GM18861 (cell line): ENCODE measurements around the gene DSCAML1.

Experiments
- ATAC-seq: cut with Tn5 transposase; IDR thresholded peaks from one replicate; pipeline ENCODE4 v1.9.1; 2021; ENCODE audit not compliant: unreplicated experiment

DSCAML1 gene

DNA sequence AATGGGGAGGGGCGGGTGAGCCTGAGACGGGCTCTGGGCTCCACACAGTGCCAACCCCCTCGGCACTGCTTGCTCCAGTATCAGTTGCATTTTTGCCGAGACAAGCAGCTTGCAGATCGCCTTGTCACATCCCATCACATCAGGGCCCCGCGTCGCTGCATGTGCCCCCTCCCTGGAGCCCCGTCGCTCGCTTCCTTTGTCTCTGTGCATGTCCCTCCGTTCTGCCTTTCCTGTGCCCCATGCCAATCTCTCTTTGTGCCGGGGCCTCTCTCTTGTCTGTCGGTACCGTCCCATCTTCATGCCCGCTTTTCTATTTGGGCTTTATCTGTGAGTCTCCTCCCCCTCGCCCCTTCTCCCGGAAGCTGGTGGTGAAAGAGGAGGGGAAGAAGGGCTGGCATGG is 267.2 kb downstream of the DSCAML1 start:
- ATAC-seq, result no peak

DNA sequence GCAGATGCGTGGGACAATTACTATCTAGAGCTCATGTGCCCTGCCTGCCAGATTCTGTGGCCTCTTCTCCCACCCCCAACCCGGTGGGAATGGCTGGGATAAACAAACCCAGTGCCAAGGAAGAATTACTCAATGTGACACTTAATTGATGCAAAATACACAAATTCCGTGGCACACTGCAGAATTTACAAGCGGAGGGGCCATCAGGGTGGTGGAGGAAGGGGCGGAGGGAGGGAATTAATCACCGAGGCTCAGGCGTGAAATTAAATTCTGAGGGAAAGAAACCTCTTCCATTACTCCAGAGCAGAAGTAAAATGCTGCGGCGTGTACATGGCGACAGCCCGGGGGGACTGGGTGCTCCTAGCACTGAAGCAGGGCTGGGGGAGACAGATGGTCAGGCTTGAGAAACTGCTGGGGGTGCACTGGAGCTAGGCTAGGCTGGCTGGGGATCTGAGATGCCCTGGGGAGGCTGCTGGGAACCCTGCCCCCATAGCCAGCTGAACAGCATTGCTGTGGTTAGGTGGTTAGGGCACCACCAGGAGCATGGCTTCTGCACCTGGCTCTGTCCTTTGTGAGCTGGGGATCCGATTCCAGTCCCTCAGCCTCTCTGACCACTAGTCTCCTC is 268.8 kb downstream of the DSCAML1 start:
- ATAC-seq, result no peak

GRCh38 chr11:117527271-117527670 is 269.7 kb downstream of the DSCAML1 start:
- ATAC-seq, result no peak

GRCh38 chr11:117525866-117526542 is 271.0 kb downstream of the DSCAML1 start:
- no peak for ATAC-seq

DNA sequence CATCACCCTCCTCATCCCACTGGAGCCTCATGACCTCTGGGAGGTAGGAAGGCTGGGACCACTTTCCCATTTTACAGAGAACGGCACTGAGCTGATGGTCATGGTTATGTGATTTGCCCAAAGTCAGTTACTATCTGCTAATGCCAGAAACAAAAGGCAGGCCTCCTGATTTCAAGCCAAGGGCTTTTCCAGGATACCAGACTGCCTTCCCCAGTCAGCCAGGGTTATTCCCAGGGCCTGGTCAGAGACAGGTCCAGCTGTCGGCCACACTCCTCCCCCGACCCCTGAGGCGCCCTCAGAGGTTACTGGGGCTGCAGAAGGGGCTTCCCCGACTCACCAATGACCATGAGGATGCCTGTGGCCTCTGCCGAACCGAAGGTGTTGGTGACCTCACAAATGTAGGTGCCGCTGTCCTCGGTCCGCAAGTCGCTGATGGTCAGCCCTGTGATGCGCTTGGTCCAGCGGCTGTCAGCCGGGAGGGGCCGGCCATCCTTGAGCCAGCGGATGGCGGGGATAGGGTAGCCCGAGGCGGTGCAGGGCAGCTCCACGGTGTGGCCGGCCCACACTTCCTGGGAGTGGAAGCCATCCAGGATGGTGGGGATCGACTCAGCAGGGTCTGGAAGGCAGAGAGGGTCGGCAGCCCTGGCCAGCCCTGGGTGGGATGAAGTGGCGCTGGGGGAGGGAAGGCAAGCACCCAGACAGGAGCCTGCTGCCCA is 272.4 kb downstream of the DSCAML1 start:
- no peak for ATAC-seq

GRCh38 chr11:117523680-117524079 is 273.3 kb downstream of the DSCAML1 start:
- ATAC-seq, result no peak

- ATAC-seq, result no peak
Measured at GRCh38 chr11:117521974-117522373, 275.0 kb downstream of the DSCAML1 start.

DNA sequence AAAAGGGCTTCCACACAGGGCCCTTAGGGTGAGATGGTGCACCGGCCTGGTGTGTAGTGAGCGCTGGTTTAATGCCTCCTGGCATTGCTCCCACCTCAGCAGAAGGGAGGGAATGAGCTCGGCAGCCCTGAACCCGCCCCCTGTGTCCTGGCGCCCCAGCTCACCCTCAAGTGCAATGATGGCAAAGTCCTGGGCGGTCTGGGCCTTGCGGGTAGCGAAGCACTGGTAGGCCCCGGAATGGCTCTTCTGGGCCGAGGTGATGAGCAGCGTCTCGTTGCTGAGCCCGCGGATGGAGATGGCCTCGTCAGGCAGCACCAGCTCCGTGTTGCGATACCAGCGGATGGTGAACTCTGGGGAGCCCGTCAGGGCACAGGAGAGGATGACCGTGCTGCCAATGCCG is 276.1 kb downstream of the DSCAML1 start:
- ATAC-seq, result no peak

- no peak for ATAC-seq
Measured at GRCh38 chr11:117520201-117520600, 276.8 kb downstream of the DSCAML1 start.

DNA sequence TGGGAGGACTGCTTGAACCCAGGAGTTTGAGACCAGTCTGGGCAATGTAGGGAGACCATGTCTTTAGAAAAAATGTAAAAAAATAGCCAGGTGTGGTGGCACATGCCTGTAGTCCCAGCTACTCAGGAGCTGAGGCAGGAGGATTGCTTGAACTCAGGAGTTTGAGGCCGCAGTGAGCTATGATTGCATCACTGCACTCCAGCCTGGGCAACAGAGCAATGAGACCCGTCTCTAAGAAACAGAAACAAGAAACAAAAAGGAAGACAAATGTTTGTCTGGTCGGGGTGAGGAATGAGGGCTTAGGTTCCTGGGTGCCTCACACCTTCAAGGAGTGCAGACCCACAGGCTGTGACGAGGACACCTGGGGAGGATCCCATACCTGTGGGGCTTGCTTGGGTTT is 277.4 kb downstream of the DSCAML1 start:
- ATAC-seq, result no peak

DNA sequence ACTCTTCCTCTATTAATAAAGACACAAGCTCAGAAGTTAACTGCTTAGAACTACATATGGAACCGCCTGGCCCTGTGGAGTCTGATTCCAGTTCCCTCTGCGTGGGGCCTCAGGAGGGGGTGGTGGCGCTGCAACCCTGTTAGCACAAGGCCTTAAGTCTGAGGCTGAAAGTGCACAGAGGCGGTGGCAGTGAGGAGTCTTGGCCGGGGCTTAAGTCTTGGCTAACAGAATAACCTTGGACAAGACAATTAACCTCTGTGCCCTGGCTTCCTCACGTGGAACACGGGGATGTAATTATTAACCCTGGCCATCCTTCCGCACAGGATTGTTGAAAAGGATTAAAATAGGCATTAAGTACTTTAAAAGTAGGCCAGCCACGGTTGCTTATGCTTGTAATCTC is 277.8 kb downstream of the DSCAML1 start:
- ATAC-seq, result no peak

GRCh38 chr11:117518455-117518854 is 278.6 kb downstream of the DSCAML1 start:
- ATAC-seq, result no peak

DNA sequence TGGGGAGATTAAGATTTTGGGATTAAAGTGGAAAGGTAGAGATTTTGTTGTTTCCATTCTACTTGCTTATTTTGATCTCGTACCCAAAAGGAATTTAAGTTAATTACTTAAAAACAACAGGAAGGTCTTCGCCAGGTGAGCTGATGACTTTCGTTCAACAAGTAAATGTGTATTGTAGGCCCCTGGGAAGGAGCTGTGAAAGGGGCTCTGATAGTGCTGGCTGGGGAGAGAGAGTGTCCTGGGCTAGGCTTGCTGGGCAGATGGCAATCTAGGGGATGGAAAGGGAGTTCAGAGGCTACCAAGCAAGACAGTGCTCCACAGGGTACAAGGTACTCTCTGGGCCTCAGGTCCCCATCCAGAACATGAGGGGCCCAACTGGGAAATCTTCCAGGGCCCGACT is 279.9 kb downstream of the DSCAML1 start:
- ATAC-seq, result no peak

- ATAC-seq, result no peak
Measured at GRCh38 chr11:117515892-117516787, 280.9 kb downstream of the DSCAML1 start.

DNA sequence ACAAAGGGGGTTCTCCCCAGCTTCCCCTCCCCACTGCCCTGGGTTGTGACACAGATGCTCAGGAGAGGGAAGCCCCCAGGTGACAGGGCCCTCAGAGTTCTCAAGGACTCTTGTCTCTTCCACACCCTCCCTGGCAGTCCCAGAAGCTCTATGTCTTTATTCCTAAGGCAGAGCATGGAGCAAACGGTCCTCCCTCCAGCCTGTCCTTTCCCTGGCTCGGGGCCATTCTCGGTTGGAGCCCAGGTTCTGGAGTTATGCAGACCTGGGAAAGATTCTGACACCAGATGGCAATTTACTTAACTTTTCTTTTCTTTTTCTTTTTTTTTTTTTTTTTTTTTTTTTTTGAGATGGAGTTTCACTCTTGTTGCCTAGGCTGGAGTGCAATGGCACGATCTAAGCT is 282.8 kb downstream of the DSCAML1 start:
- no peak for ATAC-seq

DNA sequence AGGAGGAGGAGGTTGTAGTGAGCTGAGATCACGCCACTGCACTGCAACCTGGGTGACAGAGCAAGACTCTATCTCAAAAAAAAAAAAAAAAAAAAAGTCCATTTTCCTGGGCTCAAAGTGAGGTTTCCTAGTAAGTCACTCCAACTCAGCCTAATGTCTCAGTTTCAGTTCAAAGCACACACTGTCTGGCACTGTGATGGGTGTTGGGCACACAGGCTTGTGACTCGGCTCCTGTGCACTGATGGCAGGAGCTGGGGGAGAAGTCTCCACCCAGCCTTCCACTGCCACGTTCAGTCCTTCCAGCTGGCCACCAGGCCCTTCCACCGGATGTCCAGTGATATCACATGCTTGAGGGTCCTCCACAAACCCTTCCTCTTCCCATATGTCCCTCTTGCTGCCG is 283.4 kb downstream of the DSCAML1 start:
- no peak for ATAC-seq

GRCh38 chr11:117511931-117512539 is 285.0 kb downstream of the DSCAML1 start:
- no peak for ATAC-seq

GRCh38 chr11:117511483-117511930 is 285.5 kb downstream of the DSCAML1 start:
- no peak for ATAC-seq

DNA sequence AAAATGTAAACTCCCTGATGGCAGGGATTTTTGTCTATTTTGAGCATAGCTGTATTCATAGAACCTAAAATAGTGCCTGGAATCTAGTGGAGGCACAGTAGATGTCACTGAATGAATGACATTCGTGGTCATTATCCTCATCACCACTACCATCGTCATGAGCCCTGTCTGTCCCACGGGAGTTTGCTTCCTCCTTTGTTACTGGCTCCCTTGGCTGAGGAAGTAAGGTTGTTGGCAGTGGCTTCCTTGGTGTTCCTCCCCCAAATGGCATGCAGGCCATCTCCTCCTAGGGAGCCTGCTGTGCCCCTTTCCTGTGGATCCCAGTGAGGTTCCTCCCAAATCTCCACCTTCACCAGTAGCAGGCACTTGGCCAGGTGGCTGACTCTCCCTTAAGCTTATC is 286.4 kb downstream of the DSCAML1 start:
- ATAC-seq, result no peak

GRCh38 chr11:117509543-117509942 is 287.5 kb downstream of the DSCAML1 start:
- no peak for ATAC-seq

GRCh38 chr11:117506971-117507370 is 290.0 kb downstream of the DSCAML1 start:
- ATAC-seq, result no peak
